ENCODE data around the gene GOLGA6C.

DNA sequence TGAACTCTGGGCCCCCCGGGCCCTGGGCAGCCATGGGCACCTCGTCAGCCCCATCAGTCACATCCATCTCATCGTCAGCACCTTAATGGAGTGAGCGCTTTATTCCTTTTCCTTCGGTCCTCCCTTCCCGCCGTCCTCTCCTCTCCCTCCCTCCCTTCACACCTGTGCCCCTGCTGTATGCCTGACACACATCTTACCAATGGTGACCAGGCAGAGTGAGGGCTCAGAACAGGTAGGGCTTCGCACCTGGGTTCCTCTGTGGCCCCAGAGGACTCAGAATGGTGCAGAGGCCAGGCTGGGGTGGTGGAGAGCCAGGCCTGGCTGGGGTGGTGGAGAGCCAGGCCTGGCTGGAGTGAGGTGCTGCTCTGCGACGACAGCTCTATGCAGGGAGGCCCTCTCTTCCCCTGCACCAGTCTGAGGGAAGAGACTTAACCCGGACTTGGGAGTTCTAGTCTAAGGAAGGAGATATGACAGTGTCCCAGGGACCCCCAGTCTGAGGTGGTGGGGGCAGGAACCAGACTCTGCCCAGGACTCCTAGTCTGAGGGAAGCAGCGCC lies 44.8 kb upstream of the GOLGA6C start:
- TF ChIP-seq, protein P1, sequence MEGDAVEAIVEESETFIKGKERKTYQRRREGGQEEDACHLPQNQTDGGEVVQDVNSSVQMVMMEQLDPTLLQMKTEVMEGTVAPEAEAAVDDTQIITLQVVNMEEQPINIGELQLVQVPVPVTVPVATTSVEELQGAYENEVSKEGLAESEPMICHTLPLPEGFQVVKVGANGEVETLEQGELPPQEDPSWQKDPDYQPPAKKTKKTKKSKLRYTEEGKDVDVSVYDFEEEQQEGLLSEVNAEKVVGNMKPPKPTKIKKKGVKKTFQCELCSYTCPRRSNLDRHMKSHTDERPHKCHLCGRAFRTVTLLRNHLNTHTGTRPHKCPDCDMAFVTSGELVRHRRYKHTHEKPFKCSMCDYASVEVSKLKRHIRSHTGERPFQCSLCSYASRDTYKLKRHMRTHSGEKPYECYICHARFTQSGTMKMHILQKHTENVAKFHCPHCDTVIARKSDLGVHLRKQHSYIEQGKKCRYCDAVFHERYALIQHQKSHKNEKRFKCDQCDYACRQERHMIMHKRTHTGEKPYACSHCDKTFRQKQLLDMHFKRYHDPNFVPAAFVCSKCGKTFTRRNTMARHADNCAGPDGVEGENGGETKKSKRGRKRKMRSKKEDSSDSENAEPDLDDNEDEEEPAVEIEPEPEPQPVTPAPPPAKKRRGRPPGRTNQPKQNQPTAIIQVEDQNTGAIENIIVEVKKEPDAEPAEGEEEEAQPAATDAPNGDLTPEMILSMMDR (IDR thresholded peaks at IDR 0.05 in 8 of 11, conservative IDR thresholded peaks at IDR 0.05 in 3 of 11) = no peak
- TF ChIP-seq POLR2A (IDR thresholded peaks at IDR 0.05) = no peak
- TF ChIP-seq POLR2AphosphoS5 (IDR thresholded peaks at IDR 0.05) = peak in 1 of 3 donors; percentile 57

Data from spleen (tissue), 7 donors.